K562 (cell line): ENCODE results near the gene PPIL1. TPM values are rescaled to one million over a fixed set of nuclear protein-coding genes. Genes with fewer than 3 reads are reported as not detected.

Experiments
- MCM5 ChIP-seq: fragments of 450-650 bp; IDR thresholded peaks from 2 replicates; pipeline ENCODE4 v1.6.1; 2016; ENCODE audit warnings: low read depth
- NR4A1 ChIP-seq, 2 experiments: fragments of 250-450 bp in 1 of 2; fragments of 450-650 bp in 1 of 2; sonication (Bioruptor Pico) in 1 of 2; IDR thresholded peaks; 2 replicates each; pipeline versions ENCODE4 v1.4.0 to v1.6.1; 2016 to 2020; ENCODE audit warnings: mild to moderate bottlenecking in 2 of 2, missing compliant biosample characterization in 1 of 2, missing genetic modification characterization in 1 of 2, moderate library complexity in 1 of 2
- PML ChIP-seq: IDR thresholded peaks from 2 replicates; pipeline ENCODE4 v1.6.1; 2012; ENCODE audit warnings: low read length, inconsistent platforms
- REST ChIP-seq, 2 experiments: fragments of 450-650 bp; formaldehyde crosslinking in 1 of 2; IDR thresholded peaks; 2 replicates each; pipeline versions ENCODE4 v1.4.0 to v1.6.1; 2014 to 2020; ENCODE audit warnings: mild to moderate bottlenecking in 2 of 2, borderline replicate concordance in 1 of 2, low read depth in 1 of 2
- RFX1 ChIP-seq: fragments of 450-650 bp; IDR thresholded peaks from 2 replicates; pipeline ENCODE4 v1.6.1; 2016; ENCODE audit warnings: mild to moderate bottlenecking, moderate library complexity
- RNF2 ChIP-seq: sonication (generic); IDR thresholded peaks from 2 replicates; pipeline ENCODE4 v1.6.1; 2016
- SAP30 ChIP-seq: fragments of 200-600 bp; sonication (generic); IDR thresholded peaks from 2 replicates; pipeline ENCODE4 v1.6.1; 2012; ENCODE audit warnings: borderline replicate concordance, low read depth, mild to moderate bottlenecking, moderate library complexity, low read length, control low read depth, inconsistent platforms; ENCODE audit not compliant: insufficient read depth, poor library complexity, severe bottlenecking
- SUPT5H ChIP-seq: fragments of 450-650 bp; IDR thresholded peaks from 2 replicates; pipeline ENCODE4 v1.6.1; 2016
- U2AF2 ChIP-seq: fragments of 200-400 bp; formaldehyde crosslinking; optimal IDR thresholded peaks from 2 replicates; pipeline ENCODE3; 2017; ENCODE audit warnings: low read depth, mild to moderate bottlenecking, low read length
- ZC3H8 ChIP-seq: fragments of 450-650 bp; IDR thresholded peaks from 2 replicates; pipeline ENCODE4 v1.6.1; 2017
- ZFP36 ChIP-seq: fragments of 150-350 bp; IDR thresholded peaks from 2 replicates; pipeline ENCODE4 v1.6.1; 2018; ENCODE audit warnings: low read length, low read depth; ENCODE audit not compliant: partially characterized antibody
- ZNF197 ChIP-seq: fragments of 200-800 bp; sonication (Bioruptor generic); IDR thresholded peaks from 2 replicates; pipeline ENCODE4 v1.6.1; 2016; ENCODE audit warnings: low read depth, missing genetic modification characterization, missing compliant biosample characterization
- polyA plus RNA-seq, 8 experiments: library from polyadenylated mRNA; depleted of rRNA in 4 of 8; stranded (reverse) in 5 of 8; unstranded in 3 of 8; fragments of >200 nt; fragmentation: Nextera tagmentation in 2 of 8; fragmentation: Illumina TruSeq in 1 of 8; extraction: Ambion mirVana in 2 of 8; extraction: Trizol in 1 of 8; gene quantifications; 2 replicates each; pipeline versions ENCODE4 v1.2.1 to v1.2.3, GENCODE V29; 2011 to 2014; ENCODE audit warnings: inconsistent platforms in 1 of 8, missing spikeins in 1 of 8
- total RNA-seq, 7 experiments: library from RNA; depleted of rRNA in 6 of 7; stranded (reverse); fragments of >200 nt in 6 of 7; fragmentation: Illumina TruSeq in 2 of 7; extraction: Trizol in 2 of 7; gene quantifications; 2 replicates each; pipeline versions ENCODE4 v1.2.1 to v1.2.3, GENCODE V29; 2011 to 2021; ENCODE audit warnings: low replicate concordance in 1 of 7
- TF ChIP-seq, protein P1 (sequence below): fragments of 450-650 bp; conservative IDR thresholded peaks from 2 replicates; pipeline ENCODE4 v1.6.1; 2016; ENCODE audit warnings: missing genetic modification characterization, low read depth, mild to moderate bottlenecking, missing compliant biosample characterization, moderate library complexity
- TF ChIP-seq, protein P2 (sequence below): fragments of 450-650 bp; formaldehyde crosslinking; IDR thresholded peaks from 2 replicates; pipeline ENCODE4 v1.4.0; 2020; ENCODE audit warnings: mild to moderate bottlenecking
- TF ChIP-seq, protein P3 (sequence below): fragments of 250-450 bp; sonication (Bioruptor Pico); IDR thresholded peaks from 2 replicates; pipeline ENCODE4 v1.4.0; 2020; ENCODE audit warnings: mild to moderate bottlenecking, moderate library complexity

PPIL1 gene
- total and polyA plus RNA-seq, 9 of the 15 experiments (the other 6 are each of a cell fraction or from before 2014, with no cell fraction given), result 65.8 to 205 (median 130) TPM

- TF ChIP-seq, protein P1, sequence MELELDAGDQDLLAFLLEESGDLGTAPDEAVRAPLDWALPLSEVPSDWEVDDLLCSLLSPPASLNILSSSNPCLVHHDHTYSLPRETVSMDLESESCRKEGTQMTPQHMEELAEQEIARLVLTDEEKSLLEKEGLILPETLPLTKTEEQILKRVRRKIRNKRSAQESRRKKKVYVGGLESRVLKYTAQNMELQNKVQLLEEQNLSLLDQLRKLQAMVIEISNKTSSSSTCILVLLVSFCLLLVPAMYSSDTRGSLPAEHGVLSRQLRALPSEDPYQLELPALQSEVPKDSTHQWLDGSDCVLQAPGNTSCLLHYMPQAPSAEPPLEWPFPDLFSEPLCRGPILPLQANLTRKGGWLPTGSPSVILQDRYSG (tag), result no peak
- TF ChIP-seq, protein P2, sequence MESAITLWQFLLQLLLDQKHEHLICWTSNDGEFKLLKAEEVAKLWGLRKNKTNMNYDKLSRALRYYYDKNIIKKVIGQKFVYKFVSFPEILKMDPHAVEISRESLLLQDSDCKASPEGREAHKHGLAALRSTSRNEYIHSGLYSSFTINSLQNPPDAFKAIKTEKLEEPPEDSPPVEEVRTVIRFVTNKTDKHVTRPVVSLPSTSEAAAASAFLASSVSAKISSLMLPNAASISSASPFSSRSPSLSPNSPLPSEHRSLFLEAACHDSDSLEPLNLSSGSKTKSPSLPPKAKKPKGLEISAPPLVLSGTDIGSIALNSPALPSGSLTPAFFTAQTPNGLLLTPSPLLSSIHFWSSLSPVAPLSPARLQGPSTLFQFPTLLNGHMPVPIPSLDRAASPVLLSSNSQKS, result no peak
- no peak for TF ChIP-seq ZNF197 (CRISPR knock-in tag)
- no peak for TF ChIP-seq PML
- no peak for TF ChIP-seq ZFP36
- TF ChIP-seq REST (IDR thresholded peaks at IDR 0.05; ENCODE audit: borderline replicate concordance), result peak; percentile 87
- TF ChIP-seq REST (CRISPR knock-in tag; IDR thresholded peaks at IDR 0.05; ENCODE audit: low read depth), result no peak
- no peak for TF ChIP-seq SAP30
- no peak for TF ChIP-seq ZC3H8
- no peak for TF ChIP-seq RNF2
- TF ChIP-seq MCM5, result no peak
- no peak for TF ChIP-seq RFX1
- no peak for TF ChIP-seq U2AF2
- TF ChIP-seq NR4A1 (CRISPR knock-in tag; IDR thresholded peaks at IDR 0.05), result no peak
- TF ChIP-seq NR4A1 (tag; IDR thresholded peaks at IDR 0.05), result no peak
- TF ChIP-seq SUPT5H, result no peak
- TF ChIP-seq, protein P3, sequence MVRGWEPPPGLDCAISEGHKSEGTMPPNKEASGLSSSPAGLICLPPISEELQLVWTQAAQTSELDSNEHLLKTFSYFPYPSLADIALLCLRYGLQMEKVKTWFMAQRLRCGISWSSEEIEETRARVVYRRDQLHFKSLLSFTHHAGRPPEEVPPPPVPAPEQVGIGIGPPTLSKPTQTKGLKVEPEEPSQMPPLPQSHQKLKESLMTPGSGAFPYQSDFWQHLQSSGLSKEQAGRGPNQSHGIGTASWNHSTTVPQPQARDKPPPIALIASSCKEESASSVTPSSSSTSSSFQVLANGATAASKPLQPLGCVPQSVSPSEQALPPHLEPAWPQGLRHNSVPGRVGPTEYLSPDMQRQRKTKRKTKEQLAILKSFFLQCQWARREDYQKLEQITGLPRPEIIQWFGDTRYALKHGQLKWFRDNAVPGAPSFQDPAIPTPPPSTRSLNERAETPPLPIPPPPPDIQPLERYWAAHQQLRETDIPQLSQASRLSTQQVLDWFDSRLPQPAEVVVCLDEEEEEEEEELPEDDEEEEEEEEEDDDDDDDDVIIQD (CRISPR knock-in tag), result no peak
These were observed 64.4 kb downstream of the PPIL1 start (continued) for GRCh38 chr6:36809941-36810803.
